ENCODE data around the gene ANKMY1. TPM values are rescaled to one million over a fixed set of nuclear protein-coding genes. Genes with fewer than 3 reads are reported as not detected.

Gene ANKMY1
- total and polyA plus RNA-seq, 2 of the 8 experiments (the other 6 are each of a cell fraction or from before 2014, with no cell fraction given), result 4.5 to 4.8 TPM

- Histone ChIP-seq H2BK12ac (ENCODE audit: low read depth, low read length) (no peak overlapping the region), H2BK5ac (ENCODE audit: low read depth, low read length) (no peak overlapping the region), H3K4me3 (ENCODE audit: extremely low read depth in 1 of 4, insufficient read depth in 2 of 4, low read depth in 3 of 4, low read length in 4 of 4) (no peak overlapping the region), H4K91ac (replicated peaks; ENCODE audit: insufficient read length, low read length) (no peak overlapping the region), H3K79me1 (ENCODE audit: low read depth, low read length) (no peaks in the 10 kb centered on the region; the same call in 1 of the 2 replicates), H3K23me2 (ENCODE audit: low read depth, low read length) (peaks cover 12% of the 10 kb centered on the region; the same call in 1 of the 2 replicates), H3K9ac (replicated peaks in 1 of 4; ENCODE audit: extremely low read depth in 1 of 4, low read depth in 3 of 4, low read length in 3 of 4) (no peak overlapping the region), H3K27ac (ENCODE audit: low read depth, low read length) (no peak overlapping the region), H2BK20ac (ENCODE audit: low read length) (no peak overlapping the region), H4K5ac (ENCODE audit: insufficient read length, low read depth, low read length) (no peak overlapping the region), H4K8ac (ENCODE audit: extremely low read depth, insufficient read depth, low read length) (no peak overlapping the region), H2AFZ (ENCODE audit: low read length) (no peak overlapping the region), H3K4me1 (replicated peaks in 1 of 4; ENCODE audit: control insufficient read depth in 3 of 4, insufficient read depth in 4 of 4, low read length in 3 of 4) (peaks cover 0 to 8% (median 3%) of the 10 kb centered on the region in 4 experiments; a peak in 4 of 7 replicates), H3K18ac (ENCODE audit: extremely low read depth, low read length) (no peak overlapping the region), H3K14ac (ENCODE audit: insufficient read length) (no peak overlapping the region), H3K27me3 (replicated peaks in 1 of 4; ENCODE audit: control insufficient read depth in 3 of 4, extremely low read depth in 1 of 4, insufficient read depth in 3 of 4, low read length in 3 of 4) (peaks cover 0 to 22% (median 22%) of the 10 kb centered on the region in 4 experiments; a peak in 6 of 7 replicates), H3K56ac (replicated peaks; ENCODE audit: insufficient read length, low read depth, low read length) (no peak overlapping the region), H2BK15ac (ENCODE audit: low read length) (no peak overlapping the region), H3K4me2 (ENCODE audit: insufficient read depth in 1 of 2, low read depth in 2 of 2, low read length in 2 of 2) (no peak overlapping the region), H3K9me3 (ENCODE audit: insufficient read depth in 2 of 2, low read depth in 1 of 2, low read length in 1 of 2) (peaks cover 29 to 51% of the 10 kb centered on the region in 2 experiments), H3K36me3 (ENCODE audit: control insufficient read depth in 2 of 4, insufficient read depth in 4 of 4, low read length in 3 of 4) (no peaks in the 10 kb centered on the region; a peak in 1 of 8 replicates), H4K20me1 (replicated peaks in 1 of 2; ENCODE audit: control insufficient read depth in 1 of 2, insufficient read depth in 2 of 2, low read length in 2 of 2) (peaks cover 0 to 5% of the 10 kb centered on the region in 2 experiments), H2AK5ac (ENCODE audit: low read depth, low read length) (no peak overlapping the region), H3K23ac (ENCODE audit: insufficient read length) (no peak overlapping the region), H3K79me2 (ENCODE audit: control insufficient read depth in 1 of 2, insufficient read depth in 2 of 2, low read length in 2 of 2) (no peaks in the 10 kb centered on the region), H2BK120ac (replicated peaks; ENCODE audit: low read depth, low read length) (no peak overlapping the region), H3K4ac (replicated peaks; ENCODE audit: insufficient read length, low read depth, low read length) (no peak overlapping the region)
- POLR2A ChIA-PET (ENCODE audit: partially characterized antibody), result no interaction called here
- WGBS, 2 experiments (ENCODE audit: extremely low coverage in 1 of 2, insufficient coverage in 1 of 2, insufficient read length in 1 of 2, insufficient replicate concordance in 2 of 2, low coverage in 1 of 2, low lambda C conversion rate in 2 of 2, missing lambda C conversion rate in 1 of 2), result 89% methylated on average over 32 of the region's 32 CpGs; no CpG with 5 or more reads in 1 of the 2 experiments
- DNase-seq (ENCODE audit: low read depth in 1 of 2, low spot score in 2 of 2) (peak in 1 of 2 experiments; percentile 13), FAIRE-seq (no peak)
- no peak for TF ChIP-seq ATF2 (IDR thresholded peaks at IDR 0.05; ENCODE audit: low read length)
- TF ChIP-seq CBX8 (IDR thresholded peaks at IDR 0.05; ENCODE audit: borderline replicate concordance, low read depth, low read length), result no peak
- TF ChIP-seq HDAC2 (IDR thresholded peaks at IDR 0.05; ENCODE audit: borderline replicate concordance in 1 of 2, low read depth in 2 of 2, low read length in 2 of 2), result no peak
- TF ChIP-seq RBBP5 (IDR thresholded peaks at IDR 0.05; ENCODE audit: borderline replicate concordance, low read depth, low read length), result no peak
- TF ChIP-seq FOSL1 (IDR thresholded peaks at IDR 0.05; ENCODE audit: insufficient read depth, low read depth, low read length), result no peak
- no peak for TF ChIP-seq CEBPB (IDR thresholded peaks at IDR 0.05; ENCODE audit: low read depth, low read length)
- CTCF ChIA-PET (ENCODE audit: partially characterized antibody), result interaction anchor here (3.4 kb wide), 1 partner anchor 10 kb away, joined by 14 read pairs; no protein-coding TSS in a partner anchor
Measured at GRCh38 chr2:240523451-240524281, 34.1 kb downstream of the ANKMY1 start.
